Measurements from ENCODE around the gene B3GAT2.

The B3GAT2 gene

DNA sequence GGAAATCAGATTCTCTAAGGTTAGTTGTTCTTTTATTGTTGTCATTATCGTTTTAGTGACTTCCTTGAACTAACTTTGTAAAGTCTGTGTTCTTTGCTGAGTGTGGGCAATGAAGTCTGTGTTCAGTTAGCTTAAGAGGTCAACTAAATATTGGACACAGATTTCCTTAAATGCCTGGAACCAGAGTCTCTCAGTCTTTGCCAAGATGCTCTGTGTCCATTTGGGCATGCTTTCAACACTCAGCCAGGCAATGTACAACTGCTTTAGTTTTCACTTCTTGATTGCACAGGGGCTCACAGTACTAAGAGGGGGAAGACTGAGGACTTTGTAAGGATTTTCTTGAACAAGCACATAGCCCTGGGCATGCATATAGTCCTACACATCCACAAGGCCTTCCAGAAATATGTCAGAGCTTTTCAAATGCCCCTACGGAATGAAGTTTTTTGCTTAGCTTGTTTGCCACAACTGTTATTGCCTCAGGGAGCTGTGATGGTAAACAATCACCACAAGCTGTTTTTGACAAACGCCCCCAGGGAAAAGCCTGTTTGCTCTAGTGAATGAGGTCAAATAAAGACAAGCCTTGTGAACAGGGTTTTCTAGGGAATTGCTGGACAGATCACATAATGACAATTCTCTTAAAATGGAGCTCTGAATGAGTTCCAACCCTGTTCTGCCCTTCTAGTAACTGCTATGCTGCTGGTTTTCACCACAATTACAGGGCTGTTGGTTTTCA lies 82.5 kb downstream of the B3GAT2 start:
- Mint-ChIP-seq H3K4me3 (no peak overlapping the region), H3K27ac (no peak overlapping the region), H3K4me1 (no peaks in the 10 kb centered on the region), H3K27me3 (ENCODE audit: low read depth, poor library complexity) (no peaks in the 10 kb centered on the region), H3K9me3 (peaks cover 34% of the 10 kb centered on the region), H3K36me3 (ENCODE audit: low read depth) (no peaks in the 10 kb centered on the region)
- DNase-seq: no peak
- TF ChIP-seq, protein P1, sequence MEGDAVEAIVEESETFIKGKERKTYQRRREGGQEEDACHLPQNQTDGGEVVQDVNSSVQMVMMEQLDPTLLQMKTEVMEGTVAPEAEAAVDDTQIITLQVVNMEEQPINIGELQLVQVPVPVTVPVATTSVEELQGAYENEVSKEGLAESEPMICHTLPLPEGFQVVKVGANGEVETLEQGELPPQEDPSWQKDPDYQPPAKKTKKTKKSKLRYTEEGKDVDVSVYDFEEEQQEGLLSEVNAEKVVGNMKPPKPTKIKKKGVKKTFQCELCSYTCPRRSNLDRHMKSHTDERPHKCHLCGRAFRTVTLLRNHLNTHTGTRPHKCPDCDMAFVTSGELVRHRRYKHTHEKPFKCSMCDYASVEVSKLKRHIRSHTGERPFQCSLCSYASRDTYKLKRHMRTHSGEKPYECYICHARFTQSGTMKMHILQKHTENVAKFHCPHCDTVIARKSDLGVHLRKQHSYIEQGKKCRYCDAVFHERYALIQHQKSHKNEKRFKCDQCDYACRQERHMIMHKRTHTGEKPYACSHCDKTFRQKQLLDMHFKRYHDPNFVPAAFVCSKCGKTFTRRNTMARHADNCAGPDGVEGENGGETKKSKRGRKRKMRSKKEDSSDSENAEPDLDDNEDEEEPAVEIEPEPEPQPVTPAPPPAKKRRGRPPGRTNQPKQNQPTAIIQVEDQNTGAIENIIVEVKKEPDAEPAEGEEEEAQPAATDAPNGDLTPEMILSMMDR (IDR thresholded peaks at IDR 0.05): no peak

DNA sequence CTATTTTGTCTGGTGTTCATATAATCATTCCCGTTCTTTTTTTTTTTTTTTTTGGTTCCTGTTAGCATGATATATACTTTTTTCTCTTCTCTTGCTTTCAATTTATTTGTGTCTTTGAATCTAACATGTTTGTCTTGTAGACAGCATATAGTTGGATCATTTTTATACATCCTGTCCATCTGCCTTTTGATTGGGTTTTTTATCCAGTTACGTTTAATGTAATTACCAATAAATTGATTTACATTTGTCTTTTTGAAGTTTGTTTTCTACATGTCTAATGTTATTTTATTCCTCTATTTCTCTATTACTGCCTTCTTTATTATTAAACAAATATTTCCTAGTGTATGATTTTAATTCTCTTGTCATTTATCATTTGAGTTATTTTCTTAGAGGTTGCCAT lies 84.4 kb downstream of the B3GAT2 start:
- DNase-seq: no peak
- Mint-ChIP-seq H3K9me3 (peaks cover 34% of the 10 kb centered on the region), H3K27me3 (ENCODE audit: low read depth, poor library complexity) (no peaks in the 10 kb centered on the region)

DNA sequence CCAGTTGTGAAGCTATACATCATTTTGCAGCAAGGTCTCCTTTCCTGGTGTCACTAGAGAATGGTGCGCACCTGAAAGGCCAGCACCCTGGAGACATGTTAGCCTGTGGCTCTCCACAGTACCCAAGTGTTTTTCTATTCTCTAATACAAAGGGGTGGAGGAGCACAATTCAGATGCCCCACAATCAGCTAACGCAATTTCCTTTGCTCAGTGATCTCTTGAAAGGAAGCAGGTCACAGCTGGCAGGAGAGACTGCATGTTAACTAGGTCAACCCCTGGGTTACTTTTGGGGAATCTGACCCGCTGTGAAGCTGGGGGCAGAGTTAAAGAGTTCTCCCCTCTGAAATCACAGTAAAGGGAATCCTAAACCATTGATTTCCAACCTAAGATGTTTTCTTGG lies 92.5 kb downstream of the B3GAT2 start:
- Mint-ChIP-seq H3K9me3 (no peaks in the 10 kb centered on the region), H3K36me3 (ENCODE audit: low read depth) (no peaks in the 10 kb centered on the region)
- DNase-seq: no peak

More for the DNA sequence above, 84.4 kb downstream of the B3GAT2 start:
- Mint-ChIP-seq H3K27ac (no peak overlapping the region), H3K36me3 (ENCODE audit: low read depth) (no peaks in the 10 kb centered on the region), H3K4me1 (no peaks in the 10 kb centered on the region), H3K4me3 (no peak overlapping the region)
- TF ChIP-seq, protein P1 (IDR thresholded peaks at IDR 0.05): no peak

DNA sequence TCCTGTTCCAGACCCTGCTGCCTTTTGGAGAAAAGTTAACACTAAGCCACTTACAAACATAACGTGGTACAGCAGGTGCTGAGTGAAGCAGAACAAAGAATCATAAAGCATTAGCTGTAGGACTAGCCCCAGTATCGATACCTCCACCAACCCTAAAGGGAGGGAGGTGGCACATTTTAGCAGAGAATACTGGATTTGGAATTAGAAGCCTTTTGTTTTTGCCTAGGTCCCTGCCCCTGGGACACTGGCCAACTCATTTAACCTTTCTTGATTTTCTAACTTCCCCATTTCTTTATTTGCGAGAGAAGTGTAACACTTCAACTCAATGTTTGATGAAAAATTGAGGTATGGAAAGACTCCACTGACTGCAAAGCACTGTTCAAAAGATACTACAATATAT lies 93.5 kb downstream of the B3GAT2 start:
- Mint-ChIP-seq H3K27me3 (ENCODE audit: low read depth, poor library complexity) (no peaks in the 10 kb centered on the region), H3K4me1 (no peaks in the 10 kb centered on the region), H3K36me3 (ENCODE audit: low read depth) (no peaks in the 10 kb centered on the region), H3K9me3 (no peaks in the 10 kb centered on the region), H3K4me3 (no peak overlapping the region), H3K27ac (no peak overlapping the region)
- TF ChIP-seq, protein P1 (IDR thresholded peaks at IDR 0.05): no peak
- no peak for DNase-seq

More for the DNA sequence above, 92.5 kb downstream of the B3GAT2 start:
- TF ChIP-seq, protein P1 (IDR thresholded peaks at IDR 0.05): no peak
- Mint-ChIP-seq H3K4me3 (no peak overlapping the region), H3K27ac (no peak overlapping the region), H3K27me3 (ENCODE audit: low read depth, poor library complexity) (no peaks in the 10 kb centered on the region), H3K4me1 (no peaks in the 10 kb centered on the region)

DNA sequence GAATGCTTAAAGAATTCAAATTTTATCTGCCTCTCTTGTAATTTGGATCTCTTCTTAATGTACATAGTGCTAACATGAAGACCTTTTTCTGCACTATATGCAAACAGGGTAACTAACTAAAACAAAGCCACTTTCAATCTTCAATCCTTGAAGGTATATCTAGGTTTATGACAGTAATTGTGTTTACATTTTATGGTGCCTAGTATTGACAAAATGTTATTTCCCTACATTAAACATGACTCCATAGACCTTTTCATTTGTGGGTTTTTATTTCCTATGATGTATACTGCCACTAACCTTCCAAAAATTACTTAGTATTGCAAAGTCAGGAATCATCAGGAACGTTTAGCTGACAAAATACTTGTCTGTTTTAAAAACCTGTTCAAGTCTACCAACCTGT lies 95.9 kb downstream of the B3GAT2 start:
- TF ChIP-seq, protein P1 (IDR thresholded peaks at IDR 0.05): no peak
- Mint-ChIP-seq H3K27me3 (ENCODE audit: low read depth, poor library complexity) (no peaks in the 10 kb centered on the region), H3K4me3 (no peak overlapping the region), H3K9me3 (no peaks in the 10 kb centered on the region), H3K4me1 (no peaks in the 10 kb centered on the region), H3K36me3 (ENCODE audit: low read depth) (no peaks in the 10 kb centered on the region), H3K27ac (no peak overlapping the region)
- no peak for DNase-seq

DNA sequence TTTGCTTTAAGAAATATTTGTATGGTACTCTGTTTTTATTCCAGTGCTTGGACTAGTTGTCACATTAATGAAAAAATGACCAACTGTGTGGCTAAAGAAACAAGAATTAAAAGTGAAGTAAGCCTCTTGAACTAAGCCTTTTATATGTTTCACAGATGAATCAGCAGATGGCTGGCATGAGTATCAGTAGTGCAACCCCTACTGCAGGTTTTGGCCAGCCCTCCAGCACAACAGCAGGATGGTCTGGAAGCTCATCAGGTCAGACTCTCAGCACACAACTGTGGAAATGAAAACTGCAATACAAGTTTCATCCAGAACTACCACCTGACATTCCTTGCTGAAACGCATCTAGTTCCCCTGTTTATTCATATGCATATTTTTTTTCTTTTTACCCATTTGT lies 96.8 kb downstream of the B3GAT2 start:
- DNase-seq: no peak
- Mint-ChIP-seq H3K36me3 (ENCODE audit: low read depth) (no peaks in the 10 kb centered on the region), H3K27me3 (ENCODE audit: low read depth, poor library complexity) (no peaks in the 10 kb centered on the region), H3K27ac (no peak overlapping the region), H3K9me3 (no peaks in the 10 kb centered on the region), H3K4me1 (no peaks in the 10 kb centered on the region), H3K4me3 (no peak overlapping the region)
- TF ChIP-seq, protein P1 (IDR thresholded peaks at IDR 0.05): no peak
